ENCODE measurements around the gene ETNPPL.
"Not testable (repeated sequence)": the region's sequence is repeated elsewhere in the genome, so short reads cannot be mapped to it uniquely, and the experiment has no call there.

The ETNPPL gene

DNA sequence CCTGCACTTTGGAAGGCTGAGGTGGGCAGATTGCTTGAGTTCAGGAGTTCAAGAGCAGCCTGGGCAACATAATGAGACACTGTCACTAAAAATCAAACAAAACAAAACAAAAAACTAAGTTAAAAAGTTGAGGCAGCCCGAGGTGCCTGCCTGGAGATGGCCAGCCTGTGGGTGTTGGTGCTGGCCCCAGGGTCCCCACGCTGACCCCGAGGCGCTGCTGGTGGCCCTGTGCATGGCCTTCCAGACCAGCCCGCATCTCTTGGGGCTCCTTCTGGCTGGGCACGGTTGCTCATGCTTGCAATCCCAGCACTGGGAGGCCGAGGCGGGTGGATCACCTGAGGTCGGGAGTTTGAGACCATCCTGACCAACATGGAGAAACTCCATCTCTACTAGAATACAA is 4.4 kb downstream of the ETNPPL start:
- no peak for DNase-seq (ENCODE audit: low read depth)

DNA sequence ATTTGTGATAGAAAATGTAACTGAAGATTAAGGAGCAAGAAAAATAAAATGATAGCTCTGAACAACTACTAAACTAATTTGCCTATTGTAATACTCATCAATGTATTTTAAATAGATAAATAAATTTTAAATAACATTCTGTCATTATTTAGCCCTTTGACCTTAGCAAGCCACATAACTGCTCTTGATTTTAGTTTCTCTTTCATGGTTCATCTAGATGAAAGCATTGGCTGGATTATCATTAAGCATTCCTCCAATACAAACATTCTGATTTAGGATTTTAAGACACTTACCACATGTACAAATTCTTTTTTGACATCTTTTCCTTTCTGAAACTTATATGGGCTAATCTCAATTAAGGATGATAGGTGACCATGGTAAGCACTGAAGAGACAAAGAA is 8.5 kb downstream of the ETNPPL start:
- no peak for DNase-seq (ENCODE audit: low read depth)

DNA sequence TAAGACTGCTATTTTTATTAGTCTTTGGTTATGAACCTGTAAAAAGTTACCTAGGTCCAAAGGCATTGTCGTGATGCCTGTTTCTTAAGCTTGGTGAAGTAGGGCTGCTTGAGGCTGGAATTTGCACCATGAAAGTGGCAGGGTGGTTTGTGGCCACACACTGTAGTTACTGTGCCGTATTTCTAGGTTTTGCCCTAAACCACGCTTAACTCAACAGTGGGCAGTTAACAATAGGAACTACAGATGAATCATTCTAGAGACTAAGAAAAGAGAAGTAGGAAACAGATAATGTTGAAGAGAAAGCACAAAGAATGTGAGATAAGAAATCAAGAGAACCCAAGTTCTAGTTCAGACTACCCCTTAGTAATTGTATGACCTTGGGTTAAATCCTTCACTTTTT is 11.5 kb downstream of the ETNPPL start:
- no peak for DNase-seq (ENCODE audit: low read depth)

DNA sequence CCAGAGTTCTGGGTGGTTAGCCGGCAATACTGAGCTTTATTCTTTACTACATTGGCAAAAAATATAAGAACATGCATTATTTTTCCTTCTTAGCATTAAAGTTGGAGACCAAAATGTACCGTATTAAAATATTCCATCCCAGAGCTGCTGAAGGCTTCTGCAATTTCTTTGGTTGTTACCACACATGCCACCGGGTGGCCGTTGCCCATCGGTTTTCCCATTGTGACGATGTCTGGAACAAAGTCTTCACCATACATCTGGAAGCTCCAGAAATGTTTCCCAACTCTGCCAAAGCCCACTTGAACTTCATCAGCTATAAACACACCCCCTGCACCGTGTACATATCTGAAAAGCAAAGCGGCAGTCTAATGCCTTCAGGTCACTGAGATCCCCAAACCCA is 13.7 kb downstream of the ETNPPL start:
- DNase-seq (ENCODE audit: low read depth) = no peak

DNA sequence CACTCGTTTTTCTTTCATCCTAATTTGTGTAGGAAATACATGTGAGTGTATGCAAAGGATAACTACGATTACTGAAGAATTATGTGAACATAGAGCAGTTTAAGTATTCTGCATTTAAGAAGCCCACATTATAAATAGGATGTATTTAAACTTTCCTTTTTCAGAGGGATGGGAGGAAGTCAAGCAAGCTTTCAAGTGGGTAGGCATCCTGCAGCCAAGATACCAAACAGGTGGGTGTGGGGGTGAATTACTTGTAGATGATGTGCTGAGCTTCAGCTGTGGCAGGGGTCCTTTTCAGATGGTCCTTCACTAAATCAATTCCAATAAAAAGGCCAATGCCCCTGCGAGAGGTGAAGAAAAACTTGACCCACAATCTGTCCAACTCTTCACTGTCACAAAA is 16.3 kb downstream of the ETNPPL start:
- no peak for DNase-seq (ENCODE audit: low read depth)

DNA sequence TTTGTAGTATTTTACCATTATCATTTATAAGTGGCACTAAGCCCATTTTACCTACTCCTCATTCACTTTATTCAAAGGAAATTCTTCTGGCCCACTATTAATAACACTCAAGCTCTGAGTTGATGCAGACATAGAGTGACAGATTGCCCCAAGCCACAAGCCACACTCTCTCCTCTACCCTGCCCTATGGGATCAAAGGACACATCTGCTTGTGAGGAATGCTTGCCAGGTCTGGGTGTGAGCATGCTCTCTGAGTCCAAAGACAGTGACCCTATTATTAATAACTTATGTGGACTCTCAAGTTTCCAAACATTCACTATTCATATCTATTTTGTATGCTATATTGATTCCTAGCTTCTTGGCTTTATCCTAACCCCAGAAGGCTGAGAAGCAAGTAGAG is 18.5 kb downstream of the ETNPPL start:
- no peak for DNase-seq (ENCODE audit: low read depth)

DNA sequence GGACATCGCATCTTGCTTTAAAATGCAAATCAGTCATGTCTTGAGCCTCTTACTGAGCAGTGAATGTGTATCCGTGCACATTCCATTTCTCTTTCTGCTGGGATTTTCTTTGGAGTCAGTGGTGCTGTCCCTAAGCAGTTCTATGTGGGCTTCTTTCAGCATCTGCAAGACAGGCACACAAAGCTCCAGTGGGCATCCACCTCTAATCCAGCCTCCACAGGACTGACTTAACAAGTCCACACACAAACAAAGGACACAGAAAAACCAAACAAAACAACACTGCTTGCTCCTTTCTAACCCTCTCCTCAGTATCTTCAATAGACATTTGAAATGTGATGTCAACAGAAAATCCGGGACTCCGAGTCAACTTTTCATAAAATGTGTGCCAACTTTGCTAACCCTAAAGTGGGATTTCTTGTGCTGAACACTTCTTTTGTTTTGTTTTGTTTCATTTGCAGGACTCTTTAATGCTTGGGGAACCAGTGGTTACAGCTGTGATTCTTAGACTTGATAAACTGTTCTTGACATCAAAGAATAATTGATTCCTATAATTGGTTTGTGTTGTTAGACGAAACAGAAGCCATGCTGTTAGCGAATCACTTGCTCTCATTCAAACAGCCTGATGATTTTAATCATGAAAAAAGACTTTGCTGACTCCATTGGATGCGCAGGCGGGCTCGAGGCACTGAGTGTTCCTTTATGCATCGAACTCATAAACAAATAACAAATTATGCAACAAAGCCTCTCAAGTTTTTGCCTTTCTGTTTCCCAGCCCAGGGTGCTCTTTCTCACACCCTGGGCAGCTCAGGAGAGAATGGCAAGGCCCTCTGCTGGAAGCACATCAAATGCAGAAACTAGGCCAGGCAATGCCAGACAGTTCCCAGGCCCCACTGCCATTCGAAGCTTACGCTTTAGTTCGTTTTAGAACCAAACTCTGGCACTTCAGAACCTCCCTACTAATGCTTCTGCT is 20.1 kb downstream of the ETNPPL start:
- DNase-seq (ENCODE audit: low read depth) = no peak

DNA sequence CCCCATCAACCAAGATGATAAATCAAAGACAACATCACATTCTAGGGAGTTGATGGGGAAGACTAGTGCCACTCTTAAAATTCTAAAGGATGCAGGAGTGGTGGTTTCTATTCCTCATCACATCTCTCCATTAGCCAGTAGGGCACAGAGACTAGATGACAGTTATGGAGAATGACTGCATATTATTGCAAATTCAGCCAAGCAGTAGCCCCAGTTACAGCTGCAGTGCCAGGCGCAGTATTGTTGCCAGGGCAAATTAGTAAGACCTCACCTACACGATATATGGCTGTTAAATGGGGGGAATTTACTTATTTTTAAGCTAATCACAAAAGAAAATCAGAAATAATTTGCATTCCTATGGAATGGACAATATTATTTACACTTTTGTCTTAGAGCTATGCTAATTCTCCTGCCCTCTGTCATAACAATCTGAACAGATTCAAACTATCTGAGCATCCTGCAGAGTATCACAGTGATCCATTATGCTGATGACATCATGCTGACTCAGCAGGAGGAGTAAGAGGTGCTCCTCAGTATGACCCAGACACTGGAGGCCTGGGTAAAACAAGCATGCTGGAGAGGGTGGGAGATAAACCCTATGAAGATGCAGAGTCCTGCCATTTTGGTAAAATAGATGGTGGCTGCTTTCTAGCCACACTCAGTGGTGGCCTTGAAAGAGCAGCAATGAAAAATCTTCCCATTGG is 24.7 kb downstream of the ETNPPL start:
- no peak for DNase-seq (ENCODE audit: low read depth)

DNA sequence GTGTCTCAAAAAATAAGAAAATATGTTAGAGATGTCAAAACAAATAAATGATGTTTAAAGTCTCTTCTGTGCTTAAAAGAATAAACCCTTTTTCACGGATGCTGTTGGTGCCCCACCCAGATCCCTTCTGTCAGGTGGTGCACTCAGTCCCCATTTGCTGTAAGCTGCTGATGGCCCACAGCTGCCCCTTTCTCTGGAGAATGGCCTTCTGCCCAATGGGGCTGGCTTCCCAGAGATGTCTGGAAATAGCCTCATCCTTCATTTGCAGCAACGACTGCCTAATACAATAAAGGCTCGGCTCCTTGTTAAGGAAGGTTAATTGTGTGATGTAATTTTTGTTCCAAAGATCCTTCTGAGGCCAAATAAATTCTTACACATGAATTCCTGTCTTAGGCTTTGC is 31.8 kb downstream of the ETNPPL start:
- DNase-seq (ENCODE audit: low read depth) = no peak

DNA sequence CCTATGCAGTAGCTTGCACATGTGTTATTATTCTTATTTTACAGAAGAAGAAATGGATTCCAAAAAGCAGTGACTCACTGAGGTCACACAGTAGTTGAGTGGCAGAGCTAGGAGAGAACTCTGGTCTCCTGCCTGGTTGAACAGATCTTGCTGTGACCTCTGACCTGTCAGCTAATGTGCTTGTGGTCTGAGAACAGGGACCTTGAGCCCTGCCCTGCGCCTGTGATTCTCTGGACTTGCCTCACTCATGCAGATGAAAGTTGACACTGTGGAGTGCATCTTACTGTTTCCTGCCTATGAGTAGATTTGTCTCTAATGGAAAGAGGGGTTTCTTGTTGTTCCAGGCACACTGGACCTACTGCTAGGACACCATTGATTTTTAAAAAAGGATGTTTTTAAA is 32.3 kb downstream of the ETNPPL start:
- DNase-seq (ENCODE audit: low read depth) = no peak

DNA sequence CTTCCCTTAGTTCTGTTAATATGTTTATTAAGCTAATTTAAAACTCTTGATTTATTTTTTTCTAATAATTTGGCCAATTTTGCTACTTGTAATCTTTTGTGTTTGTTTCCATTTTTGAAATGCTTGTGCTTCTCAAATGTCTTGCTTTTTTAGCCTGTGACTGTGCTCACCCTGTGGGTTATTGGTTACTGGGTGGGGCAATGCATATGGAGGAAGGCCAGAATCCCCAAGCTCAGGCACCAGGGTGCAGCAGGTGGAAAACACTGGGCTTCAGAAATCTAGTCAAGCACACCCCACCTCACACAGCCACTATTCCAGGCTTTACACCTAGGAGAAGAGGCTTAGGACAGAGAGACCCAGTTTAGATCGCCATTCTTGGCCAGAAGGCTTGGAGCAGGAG is 33.1 kb downstream of the ETNPPL start:
- no peak for DNase-seq (ENCODE audit: low read depth)

DNA sequence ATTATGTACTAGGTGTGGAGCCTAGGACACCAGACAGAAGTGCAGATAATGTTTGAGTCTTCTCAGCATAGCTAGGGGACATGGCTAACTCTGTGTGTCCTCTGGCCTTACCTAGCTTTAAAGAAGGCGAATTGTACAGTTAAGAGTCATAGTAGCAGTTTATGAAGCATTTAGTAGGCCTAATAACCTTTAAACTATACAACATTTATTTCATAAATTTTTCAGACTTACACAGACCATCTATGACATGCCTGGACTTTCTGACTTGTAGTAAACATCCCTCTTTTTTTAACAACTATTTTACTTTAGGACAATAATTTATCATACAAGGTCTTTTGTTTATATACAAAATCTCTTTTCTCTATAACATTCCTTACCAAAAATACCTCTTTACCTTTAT is 37.4 kb downstream of the ETNPPL start:
- DNase-seq (ENCODE audit: low read depth) = no peak

DNA sequence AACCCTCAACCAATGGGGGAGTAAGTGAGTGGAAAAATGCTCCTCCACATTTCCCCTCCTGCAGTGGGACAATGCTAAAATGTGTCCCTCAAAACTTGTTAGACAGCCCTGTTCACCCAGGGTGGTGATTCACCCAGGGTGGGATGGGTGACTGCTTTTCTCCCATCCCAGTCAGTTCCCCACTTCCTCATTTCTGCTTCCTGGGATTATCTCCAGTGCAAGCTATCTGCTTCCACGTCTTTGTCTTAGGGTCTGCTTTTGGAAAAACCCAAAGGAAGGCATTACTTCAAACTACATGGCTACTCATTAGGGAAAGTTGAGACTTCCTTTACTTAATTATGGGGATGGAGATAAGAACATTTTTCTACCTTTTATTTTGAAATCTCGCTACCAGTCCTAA is 45.5 kb downstream of the ETNPPL start:
- no peak for DNase-seq (ENCODE audit: low read depth)

DNA sequence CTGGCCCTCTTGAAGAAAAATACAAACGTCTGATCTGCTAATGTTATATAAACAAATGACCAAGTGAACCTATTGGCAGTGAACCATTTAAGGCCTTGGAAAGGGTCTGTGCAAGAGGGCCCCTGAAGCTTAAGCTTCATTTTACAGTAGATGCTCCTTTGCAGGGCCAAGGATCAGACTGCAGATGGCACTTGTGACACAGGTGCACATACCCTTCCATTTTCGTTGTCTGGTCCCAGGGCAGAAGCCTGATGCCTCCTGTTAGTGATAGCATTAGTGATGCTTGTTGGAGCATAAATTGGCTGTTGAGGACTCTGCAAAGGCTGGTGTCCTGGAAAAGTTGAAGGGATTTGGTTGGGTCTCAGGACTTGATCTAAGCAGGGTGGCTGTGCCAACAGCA is 46.5 kb downstream of the ETNPPL start:
- DNase-seq (ENCODE audit: low read depth) = no peak

DNA sequence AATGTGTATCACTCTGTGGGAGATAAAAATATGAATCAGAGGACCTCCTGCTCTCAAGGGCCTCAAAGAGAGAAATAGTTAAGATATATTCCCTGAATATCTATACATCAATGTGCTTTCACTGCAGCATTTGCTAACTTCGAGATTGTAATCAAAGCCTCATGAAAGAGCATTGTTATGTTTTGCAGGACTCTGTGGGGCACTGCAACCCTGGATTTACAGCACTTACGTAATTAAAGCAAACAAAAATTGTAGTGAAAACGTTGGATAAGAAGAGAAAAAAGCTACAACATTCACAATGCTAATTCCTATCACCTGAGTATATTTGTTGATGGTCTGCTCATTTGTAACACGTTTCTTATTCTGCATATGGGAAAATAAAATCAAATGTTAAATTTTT is 48.0 kb downstream of the ETNPPL start:
- no peak for DNase-seq (ENCODE audit: low read depth)

DNA sequence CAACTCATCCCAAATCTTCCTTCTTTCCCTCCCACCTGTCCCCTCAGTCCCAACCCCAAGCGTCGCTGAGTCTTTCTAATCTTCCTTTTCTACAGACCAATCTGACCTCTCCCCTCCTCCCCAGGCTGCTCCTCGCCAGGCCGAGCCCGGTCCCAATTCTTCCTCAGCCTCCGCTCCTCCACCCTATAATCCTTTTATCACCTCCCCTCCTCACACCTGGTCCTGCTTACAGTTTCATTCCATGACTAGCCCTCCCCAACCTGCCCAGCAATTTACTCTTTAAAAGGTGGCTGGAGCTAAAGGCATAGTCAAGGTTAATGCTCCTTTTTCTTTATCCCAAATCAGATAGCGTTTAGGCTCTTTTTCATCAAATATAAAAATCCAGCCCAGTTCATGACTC is 52.3 kb downstream of the ETNPPL start:
- not testable (repeated sequence) for DNase-seq (ENCODE audit: low read depth)

DNA sequence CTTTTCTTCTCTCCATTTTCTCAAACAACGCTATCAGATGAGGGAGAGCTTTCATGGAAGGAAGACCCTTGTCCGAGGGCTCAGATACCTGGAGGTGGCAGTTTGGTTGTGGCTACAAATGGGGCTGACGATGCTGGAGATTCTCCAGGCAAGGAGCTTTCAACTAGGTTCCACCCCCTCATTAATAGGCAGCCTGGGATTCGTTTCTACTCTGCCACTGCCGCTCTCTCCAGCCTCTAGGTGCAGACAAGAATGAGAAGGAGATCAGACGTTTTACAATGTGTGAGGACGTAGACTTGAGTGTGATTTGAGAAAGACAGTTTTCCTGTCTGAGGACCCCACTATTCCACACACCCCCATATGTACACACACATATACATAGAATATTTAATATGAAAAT is 53.1 kb downstream of the ETNPPL start:
- DNase-seq (ENCODE audit: low read depth) = no peak

DNA sequence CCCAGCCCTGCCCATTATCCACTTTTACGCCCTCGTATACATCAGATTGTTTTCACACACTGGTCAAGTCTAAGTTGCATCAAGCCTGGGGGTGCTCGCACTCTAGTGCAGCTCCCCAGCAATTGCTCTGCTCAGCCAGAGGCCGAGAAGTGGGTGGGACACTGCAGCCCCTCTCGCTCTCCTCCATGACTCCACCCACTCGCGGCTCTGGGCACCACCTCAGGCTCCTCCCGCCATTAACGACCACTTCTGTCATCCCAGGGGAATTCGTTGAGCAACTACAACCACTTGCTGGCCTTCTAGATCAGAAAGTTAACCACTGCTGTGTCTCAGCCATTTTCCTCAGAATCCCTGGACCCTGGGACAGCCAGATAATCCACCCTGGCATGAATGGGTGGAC is 53.6 kb downstream of the ETNPPL start:
- DNase-seq (ENCODE audit: low read depth) = no peak

DNA sequence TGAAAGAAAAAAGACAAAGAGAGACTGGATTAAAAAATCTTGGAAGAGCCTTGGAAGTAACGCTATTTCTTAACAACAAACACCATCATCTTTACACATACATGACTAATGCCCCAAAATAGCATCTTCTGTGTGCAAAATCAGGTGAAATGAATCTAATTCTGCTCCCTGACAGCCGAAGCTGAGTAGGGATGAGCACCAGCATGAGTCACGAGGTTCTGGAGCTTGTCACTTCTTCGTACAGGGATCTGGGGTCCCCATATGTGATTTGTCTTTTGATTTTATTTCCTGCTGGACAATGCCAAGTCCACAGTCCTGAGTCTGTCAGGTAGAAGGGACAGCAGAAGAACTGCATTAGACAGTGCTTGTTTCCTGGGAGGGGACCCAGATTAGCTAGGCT is 56.6 kb downstream of the ETNPPL start:
- no peak for DNase-seq (ENCODE audit: low read depth)

DNA sequence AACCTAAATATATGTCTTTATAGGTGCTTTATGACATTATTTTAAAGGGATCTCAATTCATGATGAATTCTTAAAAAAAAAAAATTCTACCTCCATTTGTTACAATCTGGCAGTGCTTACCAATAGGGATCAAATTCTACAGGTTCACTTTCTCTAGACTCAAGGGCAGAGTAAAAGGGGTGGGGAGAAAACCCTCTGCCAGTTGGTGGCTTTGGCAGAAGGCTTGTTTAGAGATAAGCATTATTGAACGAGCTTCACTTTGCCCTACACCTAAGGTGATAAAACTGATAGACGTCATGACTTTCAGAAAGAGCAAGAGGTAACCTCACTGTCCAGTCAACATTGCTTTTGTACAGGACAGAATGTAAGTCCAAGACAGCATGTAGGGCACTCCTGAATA is 58.9 kb downstream of the ETNPPL start:
- no peak for DNase-seq (ENCODE audit: low read depth)

DNA sequence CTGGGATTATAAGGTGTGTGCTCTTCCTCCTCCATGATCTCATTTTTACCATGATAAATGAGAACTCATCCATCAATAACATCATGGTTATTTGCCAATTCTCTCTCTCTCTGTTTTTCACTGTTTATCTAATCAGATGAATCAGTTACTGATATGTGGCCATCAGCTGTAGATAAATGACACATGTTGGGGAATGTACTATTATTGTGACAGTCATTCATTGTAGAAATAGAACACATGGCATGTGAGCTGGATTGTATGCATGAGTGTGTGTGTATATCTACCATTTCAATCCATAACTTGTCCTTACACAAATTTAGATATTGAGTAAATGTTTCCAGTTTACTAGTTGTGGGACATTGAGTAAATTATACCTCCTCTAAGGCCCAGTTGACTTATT is 59.5 kb downstream of the ETNPPL start:
- DNase-seq (ENCODE audit: low read depth) = no peak

DNA sequence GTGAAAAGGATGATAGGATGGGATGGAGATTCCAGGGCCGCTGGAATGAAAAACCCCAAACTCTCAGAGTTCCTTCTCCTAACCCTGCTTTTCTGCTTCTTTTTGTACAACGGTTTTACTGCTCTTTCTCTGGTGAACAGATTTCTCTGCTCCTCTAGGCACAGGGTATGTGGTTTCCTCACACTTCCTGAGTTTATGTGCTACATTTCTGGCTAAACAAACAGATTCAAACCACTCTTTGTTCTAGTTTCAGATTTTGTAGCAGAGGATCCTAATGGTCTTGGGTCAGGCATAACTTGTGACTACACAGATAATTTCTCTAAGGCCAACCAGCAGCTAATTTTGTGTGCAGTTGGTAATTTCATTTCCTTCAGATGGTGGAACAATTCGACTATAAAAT is 59.9 kb downstream of the ETNPPL start:
- no peak for DNase-seq (ENCODE audit: low read depth)

DNA sequence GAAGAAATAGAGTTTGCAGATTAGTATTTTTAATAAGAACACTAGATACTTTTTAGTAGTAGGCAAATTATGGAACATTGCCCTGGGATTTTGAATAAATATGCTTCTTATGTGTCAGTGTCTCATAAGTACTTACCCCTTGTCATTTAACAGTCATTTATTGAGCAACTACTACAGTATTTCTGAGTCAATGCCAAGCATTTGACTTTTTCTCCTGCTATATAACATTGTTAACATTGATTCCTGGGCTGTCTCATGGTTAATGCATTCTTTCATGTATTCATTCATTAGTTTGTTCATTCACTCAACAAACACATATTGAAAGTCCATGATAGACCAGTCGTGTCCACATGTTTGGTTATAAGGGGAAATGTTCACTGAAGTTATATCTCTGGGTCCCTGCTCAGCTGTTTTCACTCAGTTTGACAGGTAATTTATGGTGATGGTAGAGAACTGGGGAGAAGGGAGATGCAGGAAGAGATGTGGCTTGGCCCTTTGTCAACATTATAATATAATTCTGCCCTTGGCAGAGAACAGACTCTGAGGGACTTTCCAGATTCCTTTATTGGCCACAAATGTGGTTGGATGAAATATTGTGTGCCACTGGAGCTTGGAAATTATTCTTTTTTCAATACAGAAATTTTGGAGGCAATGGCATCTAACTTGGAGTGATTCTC is 62.6 kb downstream of the ETNPPL start:
- DNase-seq (ENCODE audit: low read depth) = no peak

All from stimulated activated CD8-positive, alpha-beta memory T cell treated with anti-CD3 and anti-CD28 coated beads, Interleukin-15, amount 100 ng/mL, for 24 hours (primary cell).